A549 (cell line): ENCODE measurements around the gene P2RY8. TPM values are rescaled to one million over a fixed set of nuclear protein-coding genes. Genes with fewer than 3 reads are reported as not detected.
"Not testable (repeated sequence)": the region's sequence is repeated elsewhere in the genome, so short reads cannot be mapped to it uniquely, and the experiment has no call there.

Experiments used
- ATAC-seq, 2 experiments: fragments of 200-7000 bp in 1 of 2; fragments of >200 bp in 1 of 2; cut with Nextera tagmentation in 1 of 2; cut with Tn5 transposase in 1 of 2; 3 replicates each; pipeline versions ENCODE4 v1.8.0 to v1.9.1; 2018 to 2020; ENCODE audit warnings: mild to moderate bottlenecking in 1 of 2, moderate library complexity in 1 of 2
- CTCF ChIA-PET: fragments of 300-600 bp; sonication (Branson Sonifier 250); formaldehyde crosslinking; extraction: SDS; loops from one replicate; lab custom pipeline; 2021; ENCODE audit warnings: antibody characterized with exemption, inconsistent platforms; lab: Yijun Ruan, JAX
- POLR2A ChIA-PET: fragments of 350-600 bp; formaldehyde crosslinking; extraction: SDS; loops from one replicate; lab custom pipeline; 2021; ENCODE audit warnings: antibody characterized with exemption, inconsistent platforms; lab: Yijun Ruan, JAX
- DNase-seq, 2 experiments: peaks; one replicate each; pipeline versions ENCODE4 v3.0.0 to v3.0.0-alpha.2; 2011 to 2016; ENCODE audit warnings: low read depth in 1 of 2, low spot score in 1 of 2
- FAIRE-seq: peaks from 2 replicates; lab custom pipeline; 2011; peaks lifted over from hg19 to GRCh38; lab: Jason Lieb, UNC
- H3K27ac ChIP-seq, 2 experiments: fragments of >200 bp; sonication (Bioruptor Twin); formaldehyde crosslinking; 3 replicates each; pipeline ENCODE4 v1.5.1; 2016 to 2017
- H3K4me1 ChIP-seq: fragments of >200 bp; sonication (Bioruptor Twin); formaldehyde crosslinking; 3 replicates; pipeline ENCODE4 v1.6.1; 2016
- H3K4me2 ChIP-seq: fragments of >200 bp; sonication (Bioruptor Twin); formaldehyde crosslinking; 3 replicates; pipeline ENCODE4 v1.6.1; 2016
- H3K4me3 ChIP-seq: fragments of >200 bp; sonication (Bioruptor Twin); formaldehyde crosslinking; 3 replicates; pipeline ENCODE4 v1.5.1; 2016
- H3K9me3 ChIP-seq: fragments of >200 bp; sonication (Bioruptor Twin); formaldehyde crosslinking; 3 replicates; pipeline ENCODE4 v1.6.1; 2016
- BCL3 ChIP-seq: fragments of >200 bp; sonication (Bioruptor Twin); formaldehyde crosslinking; IDR thresholded peaks from 3 replicates; pipeline ENCODE4 v1.6.1; 2016
- CBX2 ChIP-seq: fragments of 200-600 bp; sonication (generic); IDR thresholded peaks from 2 replicates; pipeline ENCODE4 v1.6.1; 2016; ENCODE audit warnings: low read depth, mild to moderate bottlenecking, borderline replicate concordance
- CBX8 ChIP-seq: fragments of 200-600 bp; sonication (generic); IDR thresholded peaks from 2 replicates; pipeline ENCODE4 v1.6.1; 2016
- CTCF ChIP-seq: fragments of >200 bp; sonication (Bioruptor Twin); formaldehyde crosslinking; IDR thresholded peaks from 3 replicates; pipeline ENCODE4 v1.5.1; 2016
- ELK1 ChIP-seq: fragments of 150-350 bp; IDR thresholded peaks from 2 replicates; pipeline ENCODE4 v1.6.1; 2014; ENCODE audit warnings: low read depth, mild to moderate bottlenecking, low read length
- FOXS1 ChIP-seq: fragments of 250-450 bp; sonication (Bioruptor Pico); IDR thresholded peaks from 2 replicates; pipeline ENCODE4 v1.5.0; 2020; ENCODE audit warnings: mild to moderate bottlenecking, moderate library complexity
- GATA3 ChIP-seq: IDR thresholded peaks from 2 replicates; pipeline ENCODE4 v1.6.1; 2012; ENCODE audit warnings: borderline replicate concordance
- HDAC2 ChIP-seq: fragments of 200-600 bp; sonication (generic); IDR thresholded peaks from 2 replicates; pipeline ENCODE4 v1.6.1; 2016
- HEYL ChIP-seq: fragments of 250-450 bp; sonication (Bioruptor Pico); IDR thresholded peaks from 2 replicates; pipeline ENCODE4 v1.8.0; 2021; ENCODE audit warnings: mild to moderate bottlenecking, moderate library complexity
- HOXB13 ChIP-seq: fragments of 250-450 bp; sonication (Bioruptor Pico); IDR thresholded peaks from 2 replicates; pipeline ENCODE4 v1.5.0; 2020; ENCODE audit warnings: low read depth, mild to moderate bottlenecking, moderate library complexity
- KDM1A ChIP-seq: fragments of 200-600 bp; sonication (generic); IDR thresholded peaks from 2 replicates; pipeline ENCODE4 v1.6.1; 2016; ENCODE audit warnings: low read depth, mild to moderate bottlenecking
- KDM5A ChIP-seq: fragments of 200-600 bp; sonication (generic); IDR thresholded peaks from 2 replicates; pipeline ENCODE4 v1.6.1; 2016; ENCODE audit warnings: antibody characterized with exemption, mild to moderate bottlenecking
- MAFK ChIP-seq: fragments of 450-650 bp; IDR thresholded peaks from 2 replicates; pipeline ENCODE4 v1.6.1; 2014; ENCODE audit not compliant: partially characterized antibody
- MAZ ChIP-seq: fragments of 150-350 bp; IDR thresholded peaks from 2 replicates; pipeline ENCODE4 v1.6.1; 2014; ENCODE audit warnings: antibody characterized with exemption, low read depth, low read length, borderline replicate concordance
- PHF8 ChIP-seq: fragments of 200-600 bp; sonication (generic); IDR thresholded peaks from 2 replicates; pipeline ENCODE4 v1.6.1; 2016; ENCODE audit warnings: low read depth, mild to moderate bottlenecking, antibody characterized with exemption, moderate library complexity, borderline replicate concordance
- POLR2AphosphoS2 ChIP-seq: conservative IDR thresholded peaks from 2 replicates; pipeline ENCODE4 v1.6.1; 2012; ENCODE audit warnings: low read length, improper control_type of control experiment, inconsistent platforms
- RAD21 ChIP-seq, 2 experiments: fragments of >200 bp in 1 of 2; sonication (Bioruptor Twin) in 1 of 2; formaldehyde crosslinking in 1 of 2; IDR thresholded peaks in 1 of 2; conservative IDR thresholded peaks in 1 of 2; 2 replicates in 1 of 2; 3 replicates in 1 of 2; pipeline ENCODE4 v1.6.1; 2012 to 2018; ENCODE audit warnings: inconsistent platforms in 1 of 2
- REST ChIP-seq: fragments of 200-600 bp; sonication (generic); IDR thresholded peaks from 2 replicates; pipeline ENCODE4 v1.6.1; 2016; ENCODE audit warnings: antibody characterized with exemption, mild to moderate bottlenecking, moderate library complexity
- RFX5 ChIP-seq: fragments of 450-650 bp; IDR thresholded peaks from 2 replicates; pipeline ENCODE4 v1.7.1; 2014; ENCODE audit warnings: antibody characterized with exemption, mild to moderate bottlenecking, moderate library complexity
- SREBF2 ChIP-seq: fragments of 450-650 bp; IDR thresholded peaks from 2 replicates; pipeline ENCODE4 v1.6.1; 2014; ENCODE audit warnings: mild to moderate bottlenecking, moderate library complexity
- TFCP2L1 ChIP-seq: fragments of 250-450 bp; sonication (Bioruptor Pico); IDR thresholded peaks from 2 replicates; pipeline ENCODE4 v1.5.0; 2021; ENCODE audit warnings: mild to moderate bottlenecking
- TP53 ChIP-seq: fragments of 250-450 bp; sonication (Bioruptor Pico); IDR thresholded peaks from 2 replicates; pipeline ENCODE4 v1.5.0; 2021; ENCODE audit warnings: mild to moderate bottlenecking, moderate library complexity
- USF2 ChIP-seq: fragments of 450-650 bp; IDR thresholded peaks from 2 replicates; pipeline ENCODE4 v1.6.1; 2014; ENCODE audit warnings: antibody characterized with exemption
- ZC3H11A ChIP-seq: fragments of 450-650 bp; IDR thresholded peaks from 2 replicates; pipeline ENCODE4 v1.6.1; 2014; ENCODE audit warnings: antibody characterized with exemption, mild to moderate bottlenecking
- WGBS: methylation state at CpG from one replicate; pipeline ENCODE4 v1.1.6; 2017; ENCODE audit errors: missing lambda C conversion rate; 5-methylcytosine and 5-hydroxymethylcytosine counted together
- polyA plus RNA-seq, 4 experiments: library from polyadenylated mRNA; depleted of rRNA in 3 of 4; stranded (reverse); fragments of >200 nt; fragmentation: RNase III in 1 of 4; extraction: RNeasy Plus Mini Kit Qiagen cat#74134 plus additional on column Dnase treatment in 1 of 4; gene quantifications; 2 replicates in 3 of 4; 3 replicates in 1 of 4; pipeline ENCODE4 v1.2.3, GENCODE V29; 2011 to 2017

The P2RY8 gene
- polyA plus RNA-seq, 2 of the 4 experiments (the other 2 are of a cell fraction) = not detected

- FAIRE-seq (no peak), ATAC-seq (peak; percentile 50 to 59; a peak in 4 of 6 replicates)
- no peak for TF ChIP-seq MAFK
- TF ChIP-seq HEYL (CRISPR knock-in tag) = no peak
- TF ChIP-seq ELK1 = no peak
- no peak for TF ChIP-seq POLR2AphosphoS2
- no peak for TF ChIP-seq HDAC2
- no peak for TF ChIP-seq TP53 (CRISPR knock-in tag)
- TF ChIP-seq GATA3 = no peak
- TF ChIP-seq BCL3 = no peak
- no peak for TF ChIP-seq FOXS1 (CRISPR knock-in tag)
- no peak for TF ChIP-seq CBX8
- no peak for TF ChIP-seq REST
- TF ChIP-seq, all 56 proteins: peak for 0
- ChIA-PET CTCF (no interaction called here), POLR2A (no interaction called here)
- DNase-seq = no peak
- Histone ChIP-seq H3K9me3 (no peaks in the 10 kb centered on the region), H3K4me2 (peak overlapping the region; percentile 52), H3K27ac (no peak overlapping the region), H3K4me3 (no peak overlapping the region), H3K4me1 (peaks cover 5% of the 10 kb centered on the region; the same call in 2 of the 3 replicates)
- 13% methylated on average over 10 of the region's 10 CpGs for WGBS
Observed at GRCh38 chrX:1564750-1565683, 28.0 kb upstream of the P2RY8 start.

GRCh38 chrX:1564077-1564476, 27.1 kb upstream of the P2RY8 start:
- POLR2A ChIA-PET, CTCF ChIA-PET, H3K9me3 ChIP-seq, H3K4me2 ChIP-seq, DNase-seq, H3K4me3 ChIP-seq, H3K27ac ChIP-seq, ATAC-seq, H3K4me1 ChIP-seq, FAIRE-seq: not testable (repeated sequence)
- 0 out of 2 replicates have a peak, but pooled peaks have one; percentile 24 for TF ChIP-seq KDM1A
- WGBS = 35% methylated on average over 7 of the region's 7 CpGs

- H3K4me3 ChIP-seq = no peak overlapping the region
- ChIA-PET POLR2A (no interaction called here), CTCF (no interaction called here)
- no peak for FAIRE-seq
- no peak overlapping the region for H3K4me2 ChIP-seq
- no peak for ATAC-seq
- H3K27ac ChIP-seq = no peak overlapping the region
- no peak for DNase-seq
- H3K9me3 ChIP-seq = no peaks in the 10 kb centered on the region
- WGBS = 46% methylated on average over 2 of the region's 2 CpGs
- H3K4me1 ChIP-seq = peaks cover 5% of the 10 kb centered on the region; the same call in 2 of the 3 replicates
- TF ChIP-seq HOXB13 (CRISPR knock-in tag) (no peak), KDM5A (no peak), MAZ (no peak), TFCP2L1 (CRISPR knock-in tag) (no peak), PHF8 (no peak), USF2 (no peak), RFX5 (no peak), ZC3H11A (no peak), RAD21 (conservative IDR thresholded peaks at IDR 0.05 in 1 of 2, IDR thresholded peaks at IDR 0.05 in 1 of 2) (no peak), CBX2 (no peak), CTCF (no peak), SREBF2 (no peak)
Observed at GRCh38 chrX:1561164-1561563, 24.2 kb upstream of the P2RY8 start.
